Measurements from ENCODE around the gene SLC27A3.
A peak's percentile ranks its signal among the peaks of the same experiment; 100 is the strongest.

Gene SLC27A3

DNA sequence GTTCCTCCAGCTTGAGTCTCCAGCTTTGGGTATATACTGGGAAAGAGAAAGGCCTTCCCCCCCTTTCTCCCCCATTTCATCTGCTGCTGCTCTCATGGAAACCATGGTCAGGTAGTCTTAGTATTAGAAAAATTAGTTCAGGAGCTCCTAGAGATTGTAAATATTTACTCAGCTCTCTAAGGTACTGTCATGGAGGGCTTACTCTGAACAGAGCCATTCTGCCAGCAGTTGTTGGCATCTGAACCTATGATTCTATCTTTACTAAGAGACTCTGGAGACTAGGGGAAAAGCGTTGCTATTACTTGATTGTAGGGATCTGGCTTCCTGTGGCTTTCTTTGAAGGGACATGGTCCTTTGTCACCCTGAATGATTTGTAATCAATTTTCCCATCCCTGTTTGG lies 41.2 kb upstream of the SLC27A3 start:
- H3K4me3 ChIP-seq (ENCODE audit: low read depth, low read length): no peak overlapping the region
- no peak for DNase-seq (ENCODE audit: low read depth)
- TF ChIP-seq, protein P1, sequence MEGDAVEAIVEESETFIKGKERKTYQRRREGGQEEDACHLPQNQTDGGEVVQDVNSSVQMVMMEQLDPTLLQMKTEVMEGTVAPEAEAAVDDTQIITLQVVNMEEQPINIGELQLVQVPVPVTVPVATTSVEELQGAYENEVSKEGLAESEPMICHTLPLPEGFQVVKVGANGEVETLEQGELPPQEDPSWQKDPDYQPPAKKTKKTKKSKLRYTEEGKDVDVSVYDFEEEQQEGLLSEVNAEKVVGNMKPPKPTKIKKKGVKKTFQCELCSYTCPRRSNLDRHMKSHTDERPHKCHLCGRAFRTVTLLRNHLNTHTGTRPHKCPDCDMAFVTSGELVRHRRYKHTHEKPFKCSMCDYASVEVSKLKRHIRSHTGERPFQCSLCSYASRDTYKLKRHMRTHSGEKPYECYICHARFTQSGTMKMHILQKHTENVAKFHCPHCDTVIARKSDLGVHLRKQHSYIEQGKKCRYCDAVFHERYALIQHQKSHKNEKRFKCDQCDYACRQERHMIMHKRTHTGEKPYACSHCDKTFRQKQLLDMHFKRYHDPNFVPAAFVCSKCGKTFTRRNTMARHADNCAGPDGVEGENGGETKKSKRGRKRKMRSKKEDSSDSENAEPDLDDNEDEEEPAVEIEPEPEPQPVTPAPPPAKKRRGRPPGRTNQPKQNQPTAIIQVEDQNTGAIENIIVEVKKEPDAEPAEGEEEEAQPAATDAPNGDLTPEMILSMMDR (IDR thresholded peaks at IDR 0.05; ENCODE audit: low read depth, low read length): no peak
- TF ChIP-seq MAX (IDR thresholded peaks at IDR 0.05; ENCODE audit: low read depth, low read length): no peak

- H3K4me3 ChIP-seq (ENCODE audit: low read depth, low read length): no peak overlapping the region
- peak; percentile 18 for DNase-seq (ENCODE audit: low read depth)
- TF ChIP-seq, protein P1 (IDR thresholded peaks at IDR 0.05; ENCODE audit: low read depth, low read length): no peak
- TF ChIP-seq MYC (IDR thresholded peaks at IDR 0.05; ENCODE audit: low read depth, low read length) (no peak), POLR2A (IDR thresholded peaks at IDR 0.05; ENCODE audit: extremely low read depth, insufficient read length) (no peak), MAX (IDR thresholded peaks at IDR 0.05; ENCODE audit: low read depth, low read length) (no peak)
These were observed 40.7 kb upstream of the SLC27A3 start for GRCh38 chr1:153734396-153735089.

- no peak overlapping the region for H3K4me3 ChIP-seq (ENCODE audit: low read depth, low read length)
- no peak for DNase-seq (ENCODE audit: low read depth)
- TF ChIP-seq MYC (IDR thresholded peaks at IDR 0.05; ENCODE audit: low read depth, low read length) (no peak), POLR2A (IDR thresholded peaks at IDR 0.05; ENCODE audit: extremely low read depth, insufficient read length) (no peak), MAX (IDR thresholded peaks at IDR 0.05; ENCODE audit: low read depth, low read length) (no peak)
- TF ChIP-seq, protein P1 (IDR thresholded peaks at IDR 0.05; ENCODE audit: low read depth, low read length): no peak
These were observed 40.2 kb upstream of the SLC27A3 start for GRCh38 chr1:153735090-153735420.

GRCh38 chr1:153741986-153742385 lies 33.2 kb upstream of the SLC27A3 start:
- no peak for TF ChIP-seq MAX (IDR thresholded peaks at IDR 0.05; ENCODE audit: low read depth, low read length)
- TF ChIP-seq, protein P1 (IDR thresholded peaks at IDR 0.05; ENCODE audit: low read depth, low read length): no peak
- no peak for TF ChIP-seq POLR2A (IDR thresholded peaks at IDR 0.05; ENCODE audit: extremely low read depth, insufficient read length)
- TF ChIP-seq MYC (IDR thresholded peaks at IDR 0.05; ENCODE audit: low read depth, low read length): no peak
- no peak for DNase-seq (ENCODE audit: low read depth)
- H3K4me3 ChIP-seq (ENCODE audit: low read depth, low read length): no peak overlapping the region

GRCh38 chr1:153742411-153743142 lies 32.6 kb upstream of the SLC27A3 start:
- no peak overlapping the region for H3K4me3 ChIP-seq (ENCODE audit: low read depth, low read length)
- peak; percentile 26 for DNase-seq (ENCODE audit: low read depth)
- TF ChIP-seq MYC (IDR thresholded peaks at IDR 0.05; ENCODE audit: low read depth, low read length) (no peak), POLR2A (IDR thresholded peaks at IDR 0.05; ENCODE audit: extremely low read depth, insufficient read length) (no peak), MAX (IDR thresholded peaks at IDR 0.05; ENCODE audit: low read depth, low read length) (no peak)
- TF ChIP-seq, protein P1 (IDR thresholded peaks at IDR 0.05; ENCODE audit: low read depth, low read length): no peak
